Measurements from ENCODE around the gene NT5M.

Gene NT5M

DNA sequence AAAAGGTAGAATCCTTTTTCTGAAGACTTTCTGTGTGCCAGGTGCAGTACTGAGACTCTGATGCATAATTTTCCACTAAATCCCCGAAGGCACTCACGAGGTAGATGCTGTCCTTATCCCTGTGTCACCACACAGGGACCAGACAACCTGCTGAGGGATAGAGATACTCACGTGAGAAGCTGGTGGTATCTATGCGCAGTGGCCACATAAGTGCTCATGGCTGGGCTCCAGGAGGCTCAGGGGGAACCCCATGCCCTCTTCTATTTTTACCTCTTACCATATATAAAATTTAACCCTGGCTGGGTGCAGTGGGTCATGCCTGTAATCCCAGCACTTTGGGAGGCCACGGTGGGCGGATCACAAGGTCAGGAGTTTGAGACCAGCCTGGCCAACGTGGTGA is 38.3 kb downstream of the NT5M start:
- DNase-seq (ENCODE audit: low read depth in 1 of 2, low spot score in 1 of 2), result no peak
- no peak overlapping the region for H3K27ac ChIP-seq (replicated peaks)
- no peak for TF ChIP-seq SPI1 (IDR thresholded peaks at IDR 0.05; ENCODE audit: borderline replicate concordance, low read depth)
- TF ChIP-seq GABPA (IDR thresholded peaks at IDR 0.05; ENCODE audit: low read depth), result no peak
- TF ChIP-seq, protein P1, sequence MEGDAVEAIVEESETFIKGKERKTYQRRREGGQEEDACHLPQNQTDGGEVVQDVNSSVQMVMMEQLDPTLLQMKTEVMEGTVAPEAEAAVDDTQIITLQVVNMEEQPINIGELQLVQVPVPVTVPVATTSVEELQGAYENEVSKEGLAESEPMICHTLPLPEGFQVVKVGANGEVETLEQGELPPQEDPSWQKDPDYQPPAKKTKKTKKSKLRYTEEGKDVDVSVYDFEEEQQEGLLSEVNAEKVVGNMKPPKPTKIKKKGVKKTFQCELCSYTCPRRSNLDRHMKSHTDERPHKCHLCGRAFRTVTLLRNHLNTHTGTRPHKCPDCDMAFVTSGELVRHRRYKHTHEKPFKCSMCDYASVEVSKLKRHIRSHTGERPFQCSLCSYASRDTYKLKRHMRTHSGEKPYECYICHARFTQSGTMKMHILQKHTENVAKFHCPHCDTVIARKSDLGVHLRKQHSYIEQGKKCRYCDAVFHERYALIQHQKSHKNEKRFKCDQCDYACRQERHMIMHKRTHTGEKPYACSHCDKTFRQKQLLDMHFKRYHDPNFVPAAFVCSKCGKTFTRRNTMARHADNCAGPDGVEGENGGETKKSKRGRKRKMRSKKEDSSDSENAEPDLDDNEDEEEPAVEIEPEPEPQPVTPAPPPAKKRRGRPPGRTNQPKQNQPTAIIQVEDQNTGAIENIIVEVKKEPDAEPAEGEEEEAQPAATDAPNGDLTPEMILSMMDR (IDR thresholded peaks at IDR 0.05; ENCODE audit: insufficient read depth, low read length), result no peak
- TF ChIP-seq POLR2AphosphoS5 (IDR thresholded peaks at IDR 0.05; ENCODE audit: low read depth), result no peak
- TF ChIP-seq, protein P2, sequence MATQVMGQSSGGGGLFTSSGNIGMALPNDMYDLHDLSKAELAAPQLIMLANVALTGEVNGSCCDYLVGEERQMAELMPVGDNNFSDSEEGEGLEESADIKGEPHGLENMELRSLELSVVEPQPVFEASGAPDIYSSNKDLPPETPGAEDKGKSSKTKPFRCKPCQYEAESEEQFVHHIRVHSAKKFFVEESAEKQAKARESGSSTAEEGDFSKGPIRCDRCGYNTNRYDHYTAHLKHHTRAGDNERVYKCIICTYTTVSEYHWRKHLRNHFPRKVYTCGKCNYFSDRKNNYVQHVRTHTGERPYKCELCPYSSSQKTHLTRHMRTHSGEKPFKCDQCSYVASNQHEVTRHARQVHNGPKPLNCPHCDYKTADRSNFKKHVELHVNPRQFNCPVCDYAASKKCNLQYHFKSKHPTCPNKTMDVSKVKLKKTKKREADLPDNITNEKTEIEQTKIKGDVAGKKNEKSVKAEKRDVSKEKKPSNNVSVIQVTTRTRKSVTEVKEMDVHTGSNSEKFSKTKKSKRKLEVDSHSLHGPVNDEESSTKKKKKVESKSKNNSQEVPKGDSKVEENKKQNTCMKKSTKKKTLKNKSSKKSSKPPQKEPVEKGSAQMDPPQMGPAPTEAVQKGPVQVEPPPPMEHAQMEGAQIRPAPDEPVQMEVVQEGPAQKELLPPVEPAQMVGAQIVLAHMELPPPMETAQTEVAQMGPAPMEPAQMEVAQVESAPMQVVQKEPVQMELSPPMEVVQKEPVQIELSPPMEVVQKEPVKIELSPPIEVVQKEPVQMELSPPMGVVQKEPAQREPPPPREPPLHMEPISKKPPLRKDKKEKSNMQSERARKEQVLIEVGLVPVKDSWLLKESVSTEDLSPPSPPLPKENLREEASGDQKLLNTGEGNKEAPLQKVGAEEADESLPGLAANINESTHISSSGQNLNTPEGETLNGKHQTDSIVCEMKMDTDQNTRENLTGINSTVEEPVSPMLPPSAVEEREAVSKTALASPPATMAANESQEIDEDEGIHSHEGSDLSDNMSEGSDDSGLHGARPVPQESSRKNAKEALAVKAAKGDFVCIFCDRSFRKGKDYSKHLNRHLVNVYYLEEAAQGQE (IDR thresholded peaks at IDR 0.05; ENCODE audit: insufficient replicate concordance, low read depth), result no peak
- no peak overlapping the region for H3K4me3 ChIP-seq (replicated peaks; ENCODE audit: insufficient read depth, low read length)
- no peaks in the 10 kb centered on the region for H3K27me3 ChIP-seq (ENCODE audit: insufficient read depth, poor library complexity, severe bottlenecking)

DNA sequence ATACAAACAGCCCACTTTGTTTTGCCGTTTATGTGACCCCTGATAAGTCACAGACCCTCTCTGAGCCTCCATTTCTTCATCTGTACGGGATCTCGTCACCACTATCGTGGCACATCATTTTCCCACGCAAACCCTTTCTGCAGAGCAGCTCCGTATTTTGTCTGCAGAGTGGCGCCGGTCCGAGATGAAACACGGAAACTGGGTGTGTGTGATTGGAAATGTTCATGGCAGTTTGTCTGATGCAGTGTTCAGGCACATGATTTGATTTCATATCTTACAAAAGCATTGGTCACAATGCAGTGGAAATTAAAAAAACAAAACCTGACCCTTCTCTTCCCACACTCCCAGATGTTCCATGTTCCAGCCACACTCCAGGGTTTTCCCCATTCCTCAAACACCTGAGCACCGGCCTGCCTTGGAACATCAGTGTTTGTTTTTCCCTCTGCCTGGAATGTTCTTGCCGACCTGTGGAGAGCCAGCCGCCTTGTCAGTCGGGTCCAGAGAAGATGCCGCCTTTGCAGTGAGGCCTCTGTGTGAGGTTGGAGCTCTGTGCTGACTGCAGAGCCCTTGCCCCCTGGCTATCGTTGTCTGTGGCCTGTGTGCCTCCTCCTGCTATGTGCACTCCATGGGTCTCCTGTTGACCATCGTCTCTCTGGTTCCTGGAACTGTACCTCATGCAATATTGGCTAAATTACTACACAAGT is 39.2 kb downstream of the NT5M start:
- Histone ChIP-seq H3K4me3 (replicated peaks; ENCODE audit: insufficient read depth, low read length) (no peak overlapping the region), H3K27ac (replicated peaks) (no peak overlapping the region), H3K27me3 (ENCODE audit: insufficient read depth, poor library complexity, severe bottlenecking) (no peaks in the 10 kb centered on the region)
- TF ChIP-seq GABPA (IDR thresholded peaks at IDR 0.05; ENCODE audit: low read depth) (no peak), SPI1 (IDR thresholded peaks at IDR 0.05; ENCODE audit: borderline replicate concordance, low read depth) (no peak), POLR2AphosphoS5 (IDR thresholded peaks at IDR 0.05; ENCODE audit: low read depth) (no peak)
- TF ChIP-seq, protein P1 (IDR thresholded peaks at IDR 0.05; ENCODE audit: insufficient read depth, low read length), result no peak
- TF ChIP-seq, protein P2 (IDR thresholded peaks at IDR 0.05; ENCODE audit: insufficient replicate concordance, low read depth), result no peak
- DNase-seq (ENCODE audit: low read depth in 1 of 2, low spot score in 1 of 2), result no peak

DNA sequence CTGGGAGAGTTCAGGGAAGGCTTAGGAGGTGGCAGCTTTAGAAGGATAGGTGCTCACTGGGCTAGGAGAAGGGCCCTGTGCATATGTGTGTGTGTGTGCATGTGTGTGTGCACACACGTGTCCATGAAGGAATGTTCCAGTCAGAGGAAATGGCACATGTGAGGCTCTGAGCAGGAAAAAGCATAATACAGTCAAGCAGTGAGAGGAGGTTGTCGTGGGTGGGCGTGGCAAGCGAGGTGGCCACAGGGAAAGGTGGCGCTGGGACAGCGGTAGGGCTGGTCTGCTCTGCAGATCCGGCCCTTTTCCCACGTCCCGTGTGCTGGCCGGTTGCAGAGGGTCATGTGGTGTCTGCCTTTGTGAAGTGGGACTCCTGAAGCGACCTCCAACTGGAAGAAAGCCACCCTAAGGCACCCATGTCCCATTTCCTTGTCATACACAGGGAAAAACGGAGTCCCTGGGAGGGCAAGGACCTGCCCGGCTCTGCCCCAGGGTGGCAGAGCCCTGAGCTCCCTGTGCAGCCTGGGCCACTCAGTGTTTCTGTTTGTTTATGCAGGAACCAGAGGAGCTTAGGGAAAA is 40.1 kb downstream of the NT5M start:
- TF ChIP-seq, protein P2 (IDR thresholded peaks at IDR 0.05; ENCODE audit: insufficient replicate concordance, low read depth), result no peak
- no peak for TF ChIP-seq SPI1 (IDR thresholded peaks at IDR 0.05; ENCODE audit: borderline replicate concordance, low read depth)
- TF ChIP-seq POLR2AphosphoS5 (IDR thresholded peaks at IDR 0.05; ENCODE audit: low read depth), result no peak
- TF ChIP-seq GABPA (IDR thresholded peaks at IDR 0.05; ENCODE audit: low read depth), result no peak
- TF ChIP-seq, protein P1 (IDR thresholded peaks at IDR 0.05; ENCODE audit: insufficient read depth, low read length), result no peak
- H3K27ac ChIP-seq (replicated peaks), result no peak overlapping the region
- no peak overlapping the region for H3K4me3 ChIP-seq (replicated peaks; ENCODE audit: insufficient read depth, low read length)
- no peaks in the 10 kb centered on the region for H3K27me3 ChIP-seq (ENCODE audit: insufficient read depth, poor library complexity, severe bottlenecking)
- DNase-seq (ENCODE audit: low read depth in 1 of 2, low spot score in 1 of 2), result no peak

Data from HL-60 (cell line).